ENCODE results near the gene C1QL4. TPM values are rescaled to one million over a fixed set of nuclear protein-coding genes. Genes with fewer than 3 reads are reported as not detected.

The C1QL4 gene
- total and polyA plus RNA-seq, 9 of the 15 experiments (the other 6 are each of a cell fraction or from before 2014, with no cell fraction given) = 0.08 to 2.1 (median 0.31) TPM

DNA sequence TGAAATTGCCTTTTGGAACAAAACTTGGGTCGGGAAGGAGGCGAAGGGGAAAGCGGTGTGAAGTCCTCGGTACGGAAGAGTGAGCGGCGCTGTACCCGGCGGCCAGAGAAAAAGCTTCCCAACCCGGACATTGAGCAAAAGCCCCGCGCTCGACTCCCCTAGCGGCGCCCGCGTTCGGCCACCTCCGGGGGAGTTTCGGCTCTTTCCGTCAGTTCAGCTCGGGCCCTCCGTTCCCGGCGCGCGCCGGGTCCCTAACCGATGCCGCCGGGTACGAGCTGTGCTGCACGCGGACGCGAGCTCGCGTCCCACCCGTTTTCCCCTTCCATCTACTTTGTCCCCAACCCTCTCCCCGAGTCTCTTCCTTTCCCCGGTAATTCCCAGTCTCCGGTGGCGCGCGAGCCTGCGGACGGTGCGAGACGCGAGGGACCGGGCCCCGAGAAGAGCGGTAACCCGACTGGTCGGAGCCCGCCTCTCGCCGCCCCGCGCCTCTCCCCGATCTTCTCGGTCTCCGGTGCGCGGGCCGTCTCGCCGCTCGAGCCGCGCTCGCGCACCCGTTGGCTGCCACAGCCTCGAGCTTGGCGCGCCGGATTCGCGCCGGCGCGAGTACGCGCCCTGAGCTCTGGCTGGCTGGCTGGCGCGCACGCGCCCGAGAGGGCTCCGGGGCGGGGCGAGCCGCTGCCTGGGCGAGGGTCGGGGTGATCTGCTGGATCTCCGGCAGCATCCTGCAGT, 29.8 kb upstream of the C1QL4 start (continued):
- TF ChIP-seq, protein P1, sequence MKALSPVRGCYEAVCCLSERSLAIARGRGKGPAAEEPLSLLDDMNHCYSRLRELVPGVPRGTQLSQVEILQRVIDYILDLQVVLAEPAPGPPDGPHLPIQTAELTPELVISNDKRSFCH (CRISPR knock-in tag; IDR thresholded peaks at IDR 0.05) = no peak
- TF ChIP-seq, protein P1 (tag; IDR thresholded peaks at IDR 0.05) = no peak
- peak; percentile 76 for TF ChIP-seq TBP (optimal IDR thresholded peaks at IDR 0.05; ENCODE audit: low read depth, low read length)
- TF ChIP-seq ZNF436 (CRISPR knock-in tag; IDR thresholded peaks at IDR 0.05) = no peak
- peak; percentile 81 for TF ChIP-seq KDM5B (IDR thresholded peaks at IDR 0.05; ENCODE audit: insufficient replicate concordance, low read depth, low read length)
- peak; percentile 96 for TF ChIP-seq PHF8 (IDR thresholded peaks at IDR 0.05; ENCODE audit: borderline replicate concordance, low read length)
- TF ChIP-seq XRCC4 (IDR thresholded peaks at IDR 0.05; ENCODE audit: extremely low read depth, insufficient read depth, insufficient read length) = no peak
- TF ChIP-seq ZKSCAN3 (CRISPR knock-in tag; IDR thresholded peaks at IDR 0.05) = no peak
- no peak for TF ChIP-seq CCAR2 (IDR thresholded peaks at IDR 0.05; ENCODE audit: low read depth, low read length)
- no peak for TF ChIP-seq CHAMP1 (IDR thresholded peaks at IDR 0.05)
- TF ChIP-seq YBX1 (IDR thresholded peaks at IDR 0.05) = no peak
- TF ChIP-seq ZNF592 (IDR thresholded peaks at IDR 0.05) = 0 out of 2 replicates have a peak, but pooled peaks have one; percentile 54
- no peak for TF ChIP-seq SMAD3 (CRISPR knock-in tag; conservative IDR thresholded peaks at IDR 0.05)
- no peak for TF ChIP-seq ZNF174 (CRISPR knock-in tag; IDR thresholded peaks at IDR 0.05)
- TF ChIP-seq MTA3 (IDR thresholded peaks at IDR 0.05; ENCODE audit: borderline replicate concordance) = peak; percentile 72; the same call in 1 of the 2 replicates
- no peak for TF ChIP-seq ZNF79 (CRISPR knock-in tag; IDR thresholded peaks at IDR 0.05; ENCODE audit: low read depth)
- TF ChIP-seq, protein P2, sequence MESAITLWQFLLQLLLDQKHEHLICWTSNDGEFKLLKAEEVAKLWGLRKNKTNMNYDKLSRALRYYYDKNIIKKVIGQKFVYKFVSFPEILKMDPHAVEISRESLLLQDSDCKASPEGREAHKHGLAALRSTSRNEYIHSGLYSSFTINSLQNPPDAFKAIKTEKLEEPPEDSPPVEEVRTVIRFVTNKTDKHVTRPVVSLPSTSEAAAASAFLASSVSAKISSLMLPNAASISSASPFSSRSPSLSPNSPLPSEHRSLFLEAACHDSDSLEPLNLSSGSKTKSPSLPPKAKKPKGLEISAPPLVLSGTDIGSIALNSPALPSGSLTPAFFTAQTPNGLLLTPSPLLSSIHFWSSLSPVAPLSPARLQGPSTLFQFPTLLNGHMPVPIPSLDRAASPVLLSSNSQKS (CRISPR knock-in tag; IDR thresholded peaks at IDR 0.05) = no peak
- TF ChIP-seq ZNF655 (CRISPR knock-in tag; IDR thresholded peaks at IDR 0.05) = no peak
- TF ChIP-seq ZNF696 (CRISPR knock-in tag; conservative IDR thresholded peaks at IDR 0.05) = no peak

Data from K562 (cell line).